Progenitor cell of endocrine pancreas (in vitro differentiated cells): ENCODE results near the gene TMPRSS11E. TPM values are rescaled to one million over a fixed set of nuclear protein-coding genes. Genes with fewer than 3 reads are reported as not detected.
"Not testable (repeated sequence)": the region's sequence is repeated elsewhere in the genome, so short reads cannot be mapped to it uniquely, and the experiment has no call there.

Experiments used
- DNase-seq: peaks from one replicate; pipeline ENCODE4 v3.0.0; 2021; ENCODE audit warnings: low spot score; ENCODE audit not compliant: unreplicated experiment
- H3K27ac Mint-ChIP-seq: 2 replicates; pipeline ENCODE4 v1.8.0; 2021; ENCODE audit warnings: mild to moderate bottlenecking, moderate library complexity, mixed read lengths
- H3K27me3 Mint-ChIP-seq: 2 replicates; pipeline ENCODE4 v1.8.0; 2021; ENCODE audit warnings: mixed read lengths
- H3K36me3 Mint-ChIP-seq: 2 replicates; pipeline ENCODE4 v1.8.0; 2022; ENCODE audit warnings: mixed read lengths; ENCODE audit not compliant: insufficient read depth
- H3K4me1 Mint-ChIP-seq: 2 replicates; pipeline ENCODE4 v1.8.0; 2021; ENCODE audit warnings: low read depth, mixed read lengths
- H3K4me3 Mint-ChIP-seq: 2 replicates; pipeline ENCODE4 v1.8.0; 2021; ENCODE audit warnings: low read depth, mild to moderate bottlenecking, moderate library complexity, mixed read lengths
- H3K9me3 Mint-ChIP-seq: 2 replicates; pipeline ENCODE4 v1.8.0; 2021; ENCODE audit warnings: low read depth, mixed read lengths
- total RNA-seq: library from RNA; stranded (reverse); gene quantifications from 2 replicates; pipeline ENCODE4 v1.2.1, GENCODE V29; 2021
- TF ChIP-seq, protein P1 (sequence below): fragments of 200-600 bp; sonication (generic); IDR thresholded peaks from one replicate; pipeline ENCODE4 v1.5.0; 2021; ENCODE audit warnings: antibody characterized with exemption, mild to moderate bottlenecking; ENCODE audit not compliant: unreplicated experiment

The TMPRSS11E gene
- total RNA-seq, 1 donor from 2014 or later: 0.12 TPM

DNA sequence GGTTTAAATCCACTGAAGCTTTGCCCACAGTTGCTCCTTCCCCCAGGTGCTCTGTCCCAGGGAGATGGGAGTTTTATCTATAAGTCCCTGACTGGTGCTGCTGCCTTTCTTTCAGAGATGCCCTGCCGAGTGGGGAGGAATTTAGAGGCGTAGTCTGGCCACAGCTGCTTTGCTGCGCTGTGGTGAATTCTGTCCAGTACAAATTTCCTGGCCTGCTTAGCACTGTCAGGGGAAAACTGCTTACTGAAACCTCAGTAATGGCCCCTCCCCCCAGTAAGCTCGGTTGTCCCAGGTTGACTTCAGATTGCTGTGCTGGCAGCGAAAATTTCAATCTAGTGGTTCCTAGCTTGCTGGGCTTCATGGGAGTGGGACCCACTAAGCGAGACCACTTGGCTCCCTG is 88.7 kb downstream of the TMPRSS11E start:
- TF ChIP-seq, protein P1, sequence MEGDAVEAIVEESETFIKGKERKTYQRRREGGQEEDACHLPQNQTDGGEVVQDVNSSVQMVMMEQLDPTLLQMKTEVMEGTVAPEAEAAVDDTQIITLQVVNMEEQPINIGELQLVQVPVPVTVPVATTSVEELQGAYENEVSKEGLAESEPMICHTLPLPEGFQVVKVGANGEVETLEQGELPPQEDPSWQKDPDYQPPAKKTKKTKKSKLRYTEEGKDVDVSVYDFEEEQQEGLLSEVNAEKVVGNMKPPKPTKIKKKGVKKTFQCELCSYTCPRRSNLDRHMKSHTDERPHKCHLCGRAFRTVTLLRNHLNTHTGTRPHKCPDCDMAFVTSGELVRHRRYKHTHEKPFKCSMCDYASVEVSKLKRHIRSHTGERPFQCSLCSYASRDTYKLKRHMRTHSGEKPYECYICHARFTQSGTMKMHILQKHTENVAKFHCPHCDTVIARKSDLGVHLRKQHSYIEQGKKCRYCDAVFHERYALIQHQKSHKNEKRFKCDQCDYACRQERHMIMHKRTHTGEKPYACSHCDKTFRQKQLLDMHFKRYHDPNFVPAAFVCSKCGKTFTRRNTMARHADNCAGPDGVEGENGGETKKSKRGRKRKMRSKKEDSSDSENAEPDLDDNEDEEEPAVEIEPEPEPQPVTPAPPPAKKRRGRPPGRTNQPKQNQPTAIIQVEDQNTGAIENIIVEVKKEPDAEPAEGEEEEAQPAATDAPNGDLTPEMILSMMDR: no peak
- Mint-ChIP-seq H3K27me3 (no peaks in the 10 kb centered on the region), H3K4me1 (no peaks in the 10 kb centered on the region), H3K4me3 (no peak overlapping the region), H3K9me3 (no peaks in the 10 kb centered on the region), H3K36me3 (no peaks in the 10 kb centered on the region), H3K27ac (no peak overlapping the region)
- DNase-seq: no peak

DNA sequence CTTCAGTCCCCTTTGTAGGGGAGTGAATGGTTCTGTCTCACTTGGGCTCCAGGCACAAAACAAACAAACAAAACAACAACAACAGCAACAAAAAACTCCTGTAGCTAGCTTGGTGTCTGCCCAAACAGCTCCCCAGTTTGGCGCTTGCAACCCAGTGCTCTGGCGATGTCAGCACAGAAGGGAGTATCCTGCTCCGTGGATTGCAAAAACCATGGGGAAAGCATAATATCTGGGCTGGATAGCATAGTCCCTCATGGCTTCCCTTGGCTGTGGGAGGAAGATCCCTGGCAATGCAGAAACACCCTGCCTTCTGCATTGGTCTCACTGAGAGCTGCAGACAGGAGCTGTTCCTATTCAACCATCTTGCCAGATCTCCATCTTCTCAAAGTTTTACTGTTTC is 89.1 kb downstream of the TMPRSS11E start:
- DNase-seq: no peak
- Mint-ChIP-seq H3K4me1 (no peaks in the 10 kb centered on the region), H3K27ac (no peak overlapping the region), H3K4me3 (no peak overlapping the region), H3K9me3 (no peaks in the 10 kb centered on the region), H3K36me3 (no peaks in the 10 kb centered on the region), H3K27me3 (no peaks in the 10 kb centered on the region)
- TF ChIP-seq, protein P1: no peak

DNA sequence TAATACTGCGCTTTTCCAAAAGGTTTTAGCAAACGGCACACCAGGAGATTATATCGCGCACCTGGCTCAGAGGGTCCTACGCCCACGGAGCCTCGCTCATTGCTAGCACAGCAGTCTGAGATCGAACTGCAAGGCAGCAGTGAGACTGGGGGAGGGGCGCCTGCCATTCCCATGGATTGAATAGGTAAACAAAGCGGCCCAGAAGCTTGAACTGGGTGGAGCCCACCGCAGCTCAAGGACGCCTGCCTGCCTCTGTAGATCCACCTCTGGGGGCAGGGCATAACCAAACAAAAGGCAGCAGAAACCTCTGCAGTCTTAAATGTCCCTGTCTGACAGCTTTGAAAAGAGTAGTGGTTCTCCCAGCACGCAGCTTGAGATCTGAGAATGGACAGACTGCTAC is 95.5 kb downstream of the TMPRSS11E start:
- H3K27me3 Mint-ChIP-seq, H3K36me3 Mint-ChIP-seq, H3K9me3 Mint-ChIP-seq, H3K4me1 Mint-ChIP-seq, H3K27ac Mint-ChIP-seq, DNase-seq, H3K4me3 Mint-ChIP-seq: not testable (repeated sequence)

Other genes with a start within 250 kb of the TMPRSS11E start
- not detected in 2 replicates for gene TMPRSS11B, start 201.8 kb upstream of the TMPRSS11E start, total RNA-seq
- gene YTHDC1, start 97.4 kb upstream of the TMPRSS11E start, total RNA-seq: 162 and 188 TPM in 2 replicates
- gene UGT2B17, start 128.9 kb downstream of the TMPRSS11E start, total RNA-seq: not detected in 2 replicates
- gene UGT2B15, start 223.2 kb downstream of the TMPRSS11E start, total RNA-seq: 0.22 and 0.57 TPM in 2 replicates